Calu3 (cell line): ENCODE data around the gene RIMS4. TPM values are rescaled to one million over a fixed set of nuclear protein-coding genes. Genes with fewer than 3 reads are reported as not detected.

Source experiments
- BruUV-seq: library from RNA; stranded (reverse); fragments of 400-500 nt; replicated peaks from 2 replicates; lab custom pipeline; 2021; lab: Mats Ljungman, UMichigan
- CTCF ChIA-PET: fragments of 300-600 bp; sonication (Branson Sonifier 250); formaldehyde crosslinking; loops from one replicate; lab custom pipeline; 2022; ENCODE audit warnings: antibody characterized with exemption; lab: Charles Lee
- DNase-seq: peaks from one replicate; pipeline ENCODE4 v3.0.0; 2022
- H3K27ac Mint-ChIP-seq: one replicate; pipeline ENCODE4 v1.8.0; 2022; ENCODE audit warnings: mixed read lengths; ENCODE audit not compliant: unreplicated experiment
- H3K27me3 Mint-ChIP-seq: one replicate; pipeline ENCODE4 v1.8.0; 2022; ENCODE audit warnings: mixed read lengths; ENCODE audit not compliant: unreplicated experiment
- H3K36me3 Mint-ChIP-seq: one replicate; pipeline ENCODE4 v1.8.0; 2022; ENCODE audit warnings: mild to moderate bottlenecking, moderate library complexity, mixed read lengths; ENCODE audit not compliant: insufficient read depth, unreplicated experiment
- H3K4me1 Mint-ChIP-seq: one replicate; pipeline ENCODE4 v1.8.0; 2022; ENCODE audit warnings: mild to moderate bottlenecking, low read depth, mixed read lengths; ENCODE audit not compliant: unreplicated experiment
- H3K4me3 Mint-ChIP-seq: one replicate; pipeline ENCODE4 v1.8.0; 2022; ENCODE audit warnings: mild to moderate bottlenecking, low read depth, moderate library complexity, mixed read lengths; ENCODE audit not compliant: unreplicated experiment
- H3K9me3 Mint-ChIP-seq: one replicate; pipeline ENCODE4 v1.8.0; 2022; ENCODE audit warnings: low read depth, mixed read lengths; ENCODE audit not compliant: unreplicated experiment
- CTCF ChIP-seq: fragments of 200-600 bp; IDR thresholded peaks from one replicate; pipeline ENCODE4 v1.8.0; 2022; ENCODE audit warnings: antibody characterized with exemption; ENCODE audit not compliant: unreplicated experiment
- intact Hi-C: fragments of 100-400 bp; cut with micrococcal nuclease; formaldehyde crosslinking; loops from one replicate; pipeline ENCODE4 v1.10.0; 2022; ENCODE audit not compliant: unreplicated experiment
- total RNA-seq: library from RNA; stranded (reverse); gene quantifications from 2 replicates; pipeline ENCODE4 v1.2.3, GENCODE V29; 2022

The RIMS4 gene
- total RNA-seq, 1 experiment from 2014 or later: 0.40 TPM

GRCh38 chr20:44720997-44721784, 89.2 kb downstream of the RIMS4 start:
- no peaks in the 10 kb centered on the region for H3K9me3 Mint-ChIP-seq
- peak; percentile 66 for DNase-seq
- CTCF ChIA-PET: interaction anchor here (0.5 to 2.2 kb wide), 14 partner anchors 9 to 653 kb away, joined by 3 to 15 read pairs (median 5); no protein-coding TSS in a partner anchor
- no TSS peak for BruUV-seq
- H3K4me1 Mint-ChIP-seq: peaks cover 51% of the 10 kb centered on the region
- TF ChIP-seq CTCF: no peak
- no peaks in the 10 kb centered on the region for H3K27me3 Mint-ChIP-seq
- H3K27ac Mint-ChIP-seq: peak overlapping the region; percentile 1
- H3K36me3 Mint-ChIP-seq: no peaks in the 10 kb centered on the region
- intact Hi-C loops: loop anchor here (2.0 kb wide), 1 partner anchor 28 kb away; no protein-coding TSS in a partner anchor
- no peak overlapping the region for H3K4me3 Mint-ChIP-seq

- no peaks in the 10 kb centered on the region for H3K36me3 Mint-ChIP-seq
- peak; percentile 69 for DNase-seq
- H3K9me3 Mint-ChIP-seq: no peaks in the 10 kb centered on the region
- no TSS peak for BruUV-seq
- intact Hi-C loops: loop anchor here (2.0 kb wide), 1 partner anchor 28 kb away; no protein-coding TSS in a partner anchor
- H3K4me1 Mint-ChIP-seq: peaks cover 56% of the 10 kb centered on the region
- CTCF ChIA-PET: interaction anchor here (0.5 to 2.2 kb wide), 13 partner anchors 8 to 653 kb away, joined by 3 to 15 read pairs (median 5); no protein-coding TSS in a partner anchor
- peak overlapping the region; percentile 1 for H3K27ac Mint-ChIP-seq
- no peaks in the 10 kb centered on the region for H3K27me3 Mint-ChIP-seq
- TF ChIP-seq CTCF: no peak
- no peak overlapping the region for H3K4me3 Mint-ChIP-seq
Measured at GRCh38 chr20:44720621-44720996, 89.7 kb downstream of the RIMS4 start.

- H3K27me3 Mint-ChIP-seq: no peaks in the 10 kb centered on the region
- H3K36me3 Mint-ChIP-seq: peaks cover 6% of the 10 kb centered on the region
- H3K4me1 Mint-ChIP-seq: peaks cover 63% of the 10 kb centered on the region
- intact Hi-C loops: loop anchor here (2.0 kb wide), 1 partner anchor 27 kb away; no protein-coding TSS in a partner anchor
- H3K27ac Mint-ChIP-seq: no peak overlapping the region
- CTCF ChIA-PET: interaction anchor here (0.5 to 2.2 kb wide), 2 partner anchors 27 to 28 kb away, joined by 3 to 5 read pairs; no protein-coding TSS in a partner anchor
- no peaks in the 10 kb centered on the region for H3K9me3 Mint-ChIP-seq
- no TSS peak for BruUV-seq
- no peak for DNase-seq
- no peak overlapping the region for H3K4me3 Mint-ChIP-seq
- no peak for TF ChIP-seq CTCF
Measured at GRCh38 chr20:44719841-44720240, 90.5 kb downstream of the RIMS4 start.

- peak; percentile 66 for DNase-seq
- peak; percentile 85 for TF ChIP-seq CTCF
- Mint-ChIP-seq H3K27me3 (no peaks in the 10 kb centered on the region), H3K9me3 (no peaks in the 10 kb centered on the region), H3K4me3 (no peak overlapping the region), H3K36me3 (peaks cover 11% of the 10 kb centered on the region), H3K27ac (no peak overlapping the region), H3K4me1 (peaks cover 68% of the 10 kb centered on the region)
- no TSS peak for BruUV-seq
- intact Hi-C loops: no loop called here
- CTCF ChIA-PET: interaction anchor here (0.9 to 1.4 kb wide), 3 partner anchors 11 to 34 kb away, joined by 4 to 7 read pairs (median 4); no protein-coding TSS in a partner anchor
Measured at GRCh38 chr20:44717986-44718385, 92.4 kb downstream of the RIMS4 start.
